Colonic mucosa (tissue), 4 donors: Measurements from ENCODE around the gene PNMA6E. TPM values are rescaled to one million over a fixed set of nuclear protein-coding genes. Genes with fewer than 3 reads are reported as not detected.
"Not testable (repeated sequence)": the region's sequence is repeated elsewhere in the genome, so short reads cannot be mapped to it uniquely, and the experiment has no call there.

Experiments used
- DNase-seq: peaks from one replicate; pipeline ENCODE4 v3.0.0-alpha.2; 2020
- H3K27ac ChIP-seq: fragments of 200-600 bp; one replicate; pipeline ENCODE4 v1.8.0; 2021
- H3K27me3 ChIP-seq: fragments of 200-600 bp; one replicate; pipeline ENCODE4 v1.8.0; 2021
- H3K36me3 ChIP-seq: fragments of 200-600 bp; one replicate; pipeline ENCODE4 v1.8.0; 2021
- H3K4me1 ChIP-seq: fragments of 200-600 bp; one replicate; pipeline ENCODE4 v1.8.0; 2021; ENCODE audit warnings: mild to moderate bottlenecking
- H3K4me3 ChIP-seq: fragments of 200-600 bp; one replicate; pipeline ENCODE4 v1.8.0; 2021
- H3K9ac ChIP-seq, 2 donors: one replicate each; pipeline ENCODE4 v1.7.0; 2013; ENCODE audit warnings: control low read depth in 2 of 2, low read depth in 2 of 2, low read length in 2 of 2
- H3K9me3 ChIP-seq: fragments of 200-600 bp; one replicate; pipeline ENCODE4 v1.8.0; 2021
- CTCF ChIP-seq: fragments of 200-600 bp; IDR thresholded peaks from one replicate; pipeline ENCODE4 v1.8.0; 2022; ENCODE audit warnings: antibody characterized with exemption, mild to moderate bottlenecking
- intact Hi-C: fragments of 100-400 bp; cut with DNase I; formaldehyde crosslinking; loops from one replicate; pipeline ENCODE4 v1.14.1; 2022
- total RNA-seq, 2 donors: library from RNA; stranded (reverse); fragmentation: NEBNext Ultra II Directional in 1 of 2; extraction: Animal tissue kit (Norgen Biotek cat#: 25700) in 1 of 2; gene quantifications; one replicate each; pipeline ENCODE4 v1.2.1, GENCODE V29; 2021
- donor health status: healthy.
- donor health status: DM: no; HTN: no; CAD: no.
- donor health status: DM: no; HTN: no; CAD: no.

PNMA6E gene
- total RNA-seq, 2 donors from 2014 or later, result not detected

GRCh38 chrX:153392642-153393321 is 8.4 kb downstream of the PNMA6E start:
- TF ChIP-seq CTCF, result no peak
- H3K9me3 ChIP-seq, result no peaks in the 10 kb centered on the region
- H3K9ac ChIP-seq, result no peak overlapping the region
- no peak for DNase-seq
- H3K27ac ChIP-seq, result no peak overlapping the region
- no peaks in the 10 kb centered on the region for H3K4me1 ChIP-seq
- H3K4me3 ChIP-seq, result no peak overlapping the region
- H3K27me3 ChIP-seq, result no peaks in the 10 kb centered on the region
- intact Hi-C loops, result no loop called here
- no peaks in the 10 kb centered on the region for H3K36me3 ChIP-seq

GRCh38 chrX:153389460-153389768 is 11.7 kb downstream of the PNMA6E start:
- DNase-seq, H3K4me1 ChIP-seq, H3K4me3 ChIP-seq, H3K9ac ChIP-seq, H3K9me3 ChIP-seq, intact Hi-C loops, H3K27me3 ChIP-seq, H3K36me3 ChIP-seq, H3K27ac ChIP-seq: not testable (repeated sequence)

GRCh38 chrX:153388722-153389459 is 12.3 kb downstream of the PNMA6E start:
- H3K9ac ChIP-seq, result no peak overlapping the region
- H3K4me1 ChIP-seq, result no peaks in the 10 kb centered on the region
- no peaks in the 10 kb centered on the region for H3K27me3 ChIP-seq
- H3K27ac ChIP-seq, result no peak overlapping the region
- no peak overlapping the region for H3K4me3 ChIP-seq
- DNase-seq, result peak; percentile 11
- H3K9me3 ChIP-seq, result no peaks in the 10 kb centered on the region
- H3K36me3 ChIP-seq, result no peaks in the 10 kb centered on the region
- TF ChIP-seq CTCF, result no peak
- intact Hi-C loops, result no loop called here

- intact Hi-C loops, result no loop called here
- no peak for TF ChIP-seq CTCF
- H3K9ac ChIP-seq, result no peak overlapping the region
- H3K36me3 ChIP-seq, result no peaks in the 10 kb centered on the region
- H3K4me3 ChIP-seq, result no peak overlapping the region
- H3K27ac ChIP-seq, result no peak overlapping the region
- no peaks in the 10 kb centered on the region for H3K4me1 ChIP-seq
- no peaks in the 10 kb centered on the region for H3K27me3 ChIP-seq
- no peak for DNase-seq
- H3K9me3 ChIP-seq, result no peaks in the 10 kb centered on the region
Observed at GRCh38 chrX:153387987-153388721, 13.0 kb downstream of the PNMA6E start.

- Histone ChIP-seq H3K4me3 (no peak overlapping the region), H3K4me1 (no peaks in the 10 kb centered on the region), H3K27me3 (no peaks in the 10 kb centered on the region), H3K9me3 (no peaks in the 10 kb centered on the region), H3K9ac (no peak overlapping the region), H3K36me3 (no peaks in the 10 kb centered on the region), H3K27ac (no peak overlapping the region)
- TF ChIP-seq CTCF, result no peak
- intact Hi-C loops, result no loop called here
- DNase-seq, result no peak
Observed at GRCh38 chrX:153387345-153387744, 13.8 kb downstream of the PNMA6E start.
